WTC11 (cell line): Measurements from ENCODE around the gene CELA2A. TPM values are rescaled to one million over a fixed set of nuclear protein-coding genes. Genes with fewer than 3 reads are reported as not detected.

Experiments used
- ATAC-seq: fragments of 200-7000 bp; cut with Tn5 transposase; 2 replicates; pipeline ENCODE4 v1.10.0; 2021; ENCODE audit warnings: mild to moderate bottlenecking, moderate library complexity
- CTCF ChIA-PET: fragments of 300-600 bp; sonication (Branson Sonifier 250); formaldehyde crosslinking; loops from one replicate; lab custom pipeline; 2021; ENCODE audit warnings: antibody characterized with exemption; lab: Charles Lee
- POLR2A ChIA-PET: fragments of 350-600 bp; sonication (Branson Sonifier 250); formaldehyde crosslinking; loops from one replicate; lab custom pipeline; 2021; ENCODE audit warnings: antibody characterized with exemption; lab: Charles Lee
- DNase-seq: peaks from one replicate; pipeline ENCODE4 v3.0.0; 2021; ENCODE audit warnings: low spot score
- H3K27ac Mint-ChIP-seq: 2 replicates; pipeline ENCODE4 v1.8.0; 2021; ENCODE audit warnings: mixed read lengths
- H3K27me3 Mint-ChIP-seq: 2 replicates; pipeline ENCODE4 v1.8.0; 2021; ENCODE audit warnings: low read depth, mild to moderate bottlenecking, moderate library complexity, mixed read lengths
- H3K36me3 Mint-ChIP-seq: 2 replicates; pipeline ENCODE4 v1.8.0; 2021; ENCODE audit warnings: mixed read lengths
- H3K4me1 Mint-ChIP-seq: 2 replicates; pipeline ENCODE4 v1.8.0; 2022; ENCODE audit warnings: mixed read lengths
- H3K4me3 Mint-ChIP-seq: 2 replicates; pipeline ENCODE4 v1.8.0; 2021; ENCODE audit warnings: mild to moderate bottlenecking, moderate library complexity, mixed read lengths
- H3K9me3 Mint-ChIP-seq: 2 replicates; pipeline ENCODE4 v1.8.0; 2021; ENCODE audit warnings: mixed read lengths
- ATF2 ChIP-seq: sonication (generic); formaldehyde crosslinking; IDR thresholded peaks from 2 replicates; pipeline ENCODE4 v1.8.1; 2022; ENCODE audit warnings: low read depth, missing genetic modification reagents, borderline replicate concordance
- ATF3 ChIP-seq: sonication (generic); formaldehyde crosslinking; conservative IDR thresholded peaks from 2 replicates; pipeline ENCODE4 v1.8.1; 2022; ENCODE audit warnings: mild to moderate bottlenecking, missing genetic modification reagents
- CTCF ChIP-seq: fragments of 200-600 bp; IDR thresholded peaks from 2 replicates; pipeline ENCODE4 v1.8.0; 2022; ENCODE audit warnings: antibody characterized with exemption
- E2F4 ChIP-seq: sonication (generic); formaldehyde crosslinking; IDR thresholded peaks from 2 replicates; pipeline ENCODE4 v1.8.1; 2022; ENCODE audit warnings: low read depth, mild to moderate bottlenecking, moderate library complexity, missing genetic modification reagents, borderline replicate concordance
- E2F5 ChIP-seq: sonication (generic); formaldehyde crosslinking; IDR thresholded peaks from 2 replicates; pipeline ENCODE4 v1.8.1; 2022; ENCODE audit warnings: mild to moderate bottlenecking, moderate library complexity, missing genetic modification reagents
- ESRRA ChIP-seq: sonication (generic); formaldehyde crosslinking; IDR thresholded peaks from 2 replicates; pipeline ENCODE4 v1.8.1; 2022; ENCODE audit warnings: mild to moderate bottlenecking, missing genetic modification reagents, borderline replicate concordance
- ETV6 ChIP-seq: sonication (generic); formaldehyde crosslinking; IDR thresholded peaks from 2 replicates; pipeline ENCODE4 v1.8.1; 2022; ENCODE audit warnings: mild to moderate bottlenecking, missing genetic modification reagents
- FOXP1 ChIP-seq: sonication (generic); formaldehyde crosslinking; IDR thresholded peaks from 2 replicates; pipeline ENCODE4 v1.8.0; 2022; ENCODE audit warnings: missing genetic modification reagents, mild to moderate bottlenecking, moderate library complexity, borderline replicate concordance
- FOXP4 ChIP-seq: sonication (generic); formaldehyde crosslinking; IDR thresholded peaks from 2 replicates; pipeline ENCODE4 v1.8.0; 2022; ENCODE audit warnings: mild to moderate bottlenecking, missing genetic modification reagents
- HMGXB4 ChIP-seq: sonication (generic); formaldehyde crosslinking; IDR thresholded peaks from 2 replicates; pipeline ENCODE4 v1.8.1; 2023; ENCODE audit warnings: mild to moderate bottlenecking, moderate library complexity, missing genetic modification reagents
- MAX ChIP-seq: sonication (generic); formaldehyde crosslinking; IDR thresholded peaks from 2 replicates; pipeline ENCODE4 v1.8.0; 2022; ENCODE audit warnings: mild to moderate bottlenecking, missing genetic modification reagents
- NFE2L1 ChIP-seq: sonication (generic); formaldehyde crosslinking; IDR thresholded peaks from 2 replicates; pipeline ENCODE4 v1.8.1; 2023; ENCODE audit warnings: missing genetic modification reagents
- NFYB ChIP-seq: sonication (generic); formaldehyde crosslinking; conservative IDR thresholded peaks from 2 replicates; pipeline ENCODE4 v1.8.0; 2022; ENCODE audit warnings: low read depth, missing genetic modification reagents
- NR3C1 ChIP-seq: sonication (generic); formaldehyde crosslinking; conservative IDR thresholded peaks from 2 replicates; pipeline ENCODE4 v1.8.1; 2023; ENCODE audit warnings: low read depth, mild to moderate bottlenecking, missing genetic modification reagents
- OVOL2 ChIP-seq: fragments of 250-450 bp; sonication (Bioruptor Pico); IDR thresholded peaks from 2 replicates; pipeline ENCODE4 v1.9.0; 2021; ENCODE audit warnings: mild to moderate bottlenecking, borderline replicate concordance
- SMAD3 ChIP-seq: sonication (generic); formaldehyde crosslinking; IDR thresholded peaks from 2 replicates; pipeline ENCODE4 v1.8.0; 2022; ENCODE audit warnings: missing genetic modification reagents, mild to moderate bottlenecking, borderline replicate concordance
- SP1 ChIP-seq: sonication (generic); formaldehyde crosslinking; conservative IDR thresholded peaks from 2 replicates; pipeline ENCODE4 v1.8.1; 2022; ENCODE audit warnings: missing genetic modification reagents
- ZMAT4 ChIP-seq: fragments of 250-450 bp; sonication (Bioruptor Pico); IDR thresholded peaks from 2 replicates; pipeline ENCODE4 v1.9.0; 2021; ENCODE audit warnings: mild to moderate bottlenecking
- ZNF138 ChIP-seq: sonication (generic); formaldehyde crosslinking; conservative IDR thresholded peaks from 2 replicates; pipeline ENCODE4 v1.8.1; 2022; ENCODE audit warnings: mild to moderate bottlenecking, moderate library complexity, missing genetic modification reagents
- ZNF396 ChIP-seq: fragments of 250-450 bp; sonication (Bioruptor Pico); IDR thresholded peaks from 2 replicates; pipeline ENCODE4 v1.8.0; 2021; ENCODE audit warnings: mild to moderate bottlenecking, moderate library complexity, borderline replicate concordance
- ZNF532 ChIP-seq: fragments of 250-450 bp; sonication (Bioruptor Pico); IDR thresholded peaks from 2 replicates; pipeline ENCODE4 v1.9.0; 2021; ENCODE audit warnings: mild to moderate bottlenecking, borderline replicate concordance
- total RNA-seq: library from RNA; stranded (reverse); gene quantifications from 3 replicates; pipeline ENCODE4 v1.2.3, GENCODE V29; 2021

The CELA2A gene
- total RNA-seq, 1 experiment from 2014 or later = 0.83 TPM

- TF ChIP-seq MAX (CRISPR knock-in tag) = no peak
- TF ChIP-seq E2F4 (CRISPR knock-in tag) = no peak
- no peak for TF ChIP-seq ZNF396 (CRISPR knock-in tag)
- TF ChIP-seq OVOL2 (CRISPR knock-in tag) = no peak
- TF ChIP-seq ZNF532 (CRISPR knock-in tag) = no peak
- no peak for TF ChIP-seq ETV6 (CRISPR knock-in tag)
- no peak for TF ChIP-seq FOXP4 (CRISPR knock-in tag)
- TF ChIP-seq ATF3 = no peak
- TF ChIP-seq NR3C1 = no peak
- TF ChIP-seq ZNF138 = no peak
- no peak for TF ChIP-seq ZMAT4 (CRISPR knock-in tag)
These were observed 47.9 kb downstream of the CELA2A start (continued) for GRCh38 chr1:15504436-15504835.

- ATAC-seq (no peak), DNase-seq (no peak)
- ChIA-PET POLR2A (no interaction called here), CTCF (no interaction called here)
- H3K36me3 Mint-ChIP-seq = peaks cover 3% of the 10 kb centered on the region
- no peak overlapping the region for H3K27ac Mint-ChIP-seq
- H3K27me3 Mint-ChIP-seq = no peaks in the 10 kb centered on the region
- no peak overlapping the region for H3K4me3 Mint-ChIP-seq
- H3K9me3 Mint-ChIP-seq = no peaks in the 10 kb centered on the region
- peaks cover 48% of the 10 kb centered on the region for H3K4me1 Mint-ChIP-seq
- TF ChIP-seq MAX (CRISPR knock-in tag) = no peak
- TF ChIP-seq CTCF = no peak
- TF ChIP-seq ZNF138 = no peak
- TF ChIP-seq ESRRA (CRISPR knock-in tag) = no peak
- no peak for TF ChIP-seq NFE2L1 (CRISPR knock-in tag)
- TF ChIP-seq HMGXB4 = no peak
- no peak for TF ChIP-seq SP1 (CRISPR knock-in tag)
- no peak for TF ChIP-seq ATF2 (CRISPR knock-in tag)
- TF ChIP-seq SMAD3 (CRISPR knock-in tag) = no peak
- TF ChIP-seq FOXP1 = no peak
- TF ChIP-seq NFYB (CRISPR knock-in tag) = no peak
- TF ChIP-seq E2F5 = no peak
These were observed 50.3 kb downstream of the CELA2A start for GRCh38 chr1:15506831-15507230.
